PC-3 (cell line): ENCODE measurements around the gene SCGB1D1. TPM values are rescaled to one million over a fixed set of nuclear protein-coding genes. Genes with fewer than 3 reads are reported as not detected.

ENCODE experiments used
- ATAC-seq: fragments of 200-7000 bp; cut with Tn5 transposase; 2 replicates; pipeline ENCODE4 v1.9.1; 2020; ENCODE audit warnings: mild to moderate bottlenecking, moderate library complexity
- BruUV-seq: library from RNA; stranded (reverse); fragments of 400-500 nt; replicated peaks from 2 replicates; lab custom pipeline; 2021; lab: Mats Ljungman, UMichigan
- CTCF ChIA-PET: fragments of 300-600 bp; sonication (Branson Sonifier 250); formaldehyde crosslinking; loops from one replicate; lab custom pipeline; 2022; ENCODE audit warnings: antibody characterized with exemption; lab: Charles Lee
- POLR2A ChIA-PET: fragments of 300-600 bp; sonication (Branson Sonifier 250); formaldehyde crosslinking; loops from one replicate; lab custom pipeline; 2022; ENCODE audit warnings: antibody characterized with exemption; ENCODE audit not compliant: unreplicated experiment; lab: Charles Lee
- DNase-seq: peaks from one replicate; pipeline ENCODE4 v3.0.0-alpha.2; 2015
- H2AFZ ChIP-seq: fragments of 300-600 bp; sonication (generic); 2 replicates; pipeline ENCODE4 v1.6.0; 2016; ENCODE audit warnings: antibody characterized with exemption, low read length
- H3F3A ChIP-seq: fragments of 300-600 bp; sonication (generic); one replicate; pipeline ENCODE4 v1.6.0; 2017; ENCODE audit warnings: antibody characterized with exemption, low read length, control low read depth, mild to moderate bottlenecking; ENCODE audit not compliant: unreplicated experiment
- H3K27ac ChIP-seq: fragments of 300-600 bp; sonication (generic); 2 replicates; pipeline ENCODE4 v1.5.1; 2016; ENCODE audit warnings: mild to moderate bottlenecking, low read length
- H3K27me3 ChIP-seq: fragments of 300-600 bp; sonication (generic); 2 replicates; pipeline ENCODE4 v1.6.1; 2016; ENCODE audit warnings: low read length, mixed read lengths
- H3K36me3 ChIP-seq: fragments of 300-600 bp; sonication (generic); 2 replicates; pipeline ENCODE4 v1.6.1; 2016; ENCODE audit warnings: low read depth, mixed run types, low read length, mixed read lengths
- H3K4me1 ChIP-seq: fragments of 300-600 bp; sonication (generic); 2 replicates; pipeline ENCODE4 v1.5.1; 2016; ENCODE audit warnings: low read length; ENCODE audit not compliant: insufficient read depth
- H3K4me2 ChIP-seq: fragments of 300-600 bp; sonication (generic); 2 replicates; pipeline ENCODE4 v1.6.0; 2016; ENCODE audit warnings: low read length
- H3K4me3 ChIP-seq: fragments of 300-600 bp; sonication (generic); 2 replicates; pipeline ENCODE4 v1.5.1; 2016; ENCODE audit warnings: mild to moderate bottlenecking, low read length, mixed read lengths
- H3K79me2 ChIP-seq: fragments of 300-600 bp; sonication (generic); 2 replicates; pipeline ENCODE4 v1.6.1; 2017; ENCODE audit warnings: low read length, mixed read lengths
- H3K9ac ChIP-seq: fragments of 300-600 bp; sonication (generic); 2 replicates; pipeline ENCODE4 v1.6.0; 2016; ENCODE audit warnings: mild to moderate bottlenecking, low read length
- H3K9me2 ChIP-seq: fragments of 300-600 bp; sonication (generic); replicated peaks from 2 replicates; pipeline ENCODE4 v1.6.1; 2016; ENCODE audit warnings: mixed run types, low read length, mixed read lengths
- H3K9me3 ChIP-seq: fragments of 300-600 bp; sonication (generic); 2 replicates; pipeline ENCODE4 v1.6.1; 2016; ENCODE audit warnings: low read length, mixed read lengths
- H4K20me1 ChIP-seq: fragments of 300-600 bp; sonication (generic); 2 replicates; pipeline ENCODE4 v1.6.1; 2016; ENCODE audit warnings: low read length, mixed read lengths
- CTCF ChIP-seq: fragments of 300-600 bp; sonication (generic); conservative IDR thresholded peaks from 2 replicates; pipeline ENCODE4 v1.5.1; 2017; ENCODE audit warnings: antibody characterized with exemption, low read depth, mild to moderate bottlenecking, low read length
- EZH2 ChIP-seq: fragments of 300-600 bp; sonication (generic); IDR thresholded peaks from one replicate; pipeline ENCODE4 v1.6.1; 2017; ENCODE audit warnings: antibody characterized with exemption, mild to moderate bottlenecking, low read length; ENCODE audit not compliant: unreplicated experiment
- EZH2phosphoT487 ChIP-seq: fragments of 300-600 bp; sonication (generic); IDR thresholded peaks from 2 replicates; pipeline ENCODE4 v1.6.1; 2018; ENCODE audit warnings: mild to moderate bottlenecking, antibody characterized with exemption, low read length, borderline replicate concordance
- intact Hi-C: fragments of 100-400 bp; cut with micrococcal nuclease; formaldehyde crosslinking; loops from 2 replicates; pipeline ENCODE4 v1.9.0; 2023
- total RNA-seq: library from RNA; depleted of rRNA; stranded (reverse); fragments of >200 nt; gene quantifications from 2 replicates; pipeline ENCODE4 v1.2.3, GENCODE V29; 2014

The SCGB1D1 gene
- total RNA-seq, 1 experiment from 2014 or later: not detected

GRCh38 chr11:62237499-62237898 lies 47.5 kb downstream of the SCGB1D1 start:
- no peak overlapping the region for H2AFZ ChIP-seq
- H3K36me3 ChIP-seq: no peaks in the 10 kb centered on the region
- peaks cover 10% of the 10 kb centered on the region for H3K4me1 ChIP-seq
- H3K4me2 ChIP-seq: no peak overlapping the region
- ChIA-PET POLR2A (no interaction called here), CTCF (no interaction called here)
- DNase-seq (no peak), ATAC-seq (no peak)
- H3K79me2 ChIP-seq: no peaks in the 10 kb centered on the region
- H3K27ac ChIP-seq: no peak overlapping the region
- TF ChIP-seq CTCF (no peak), EZH2phosphoT487 (no peak), EZH2 (no peak)
- H3K9ac ChIP-seq: no peak overlapping the region
- H3K9me3 ChIP-seq: no peaks in the 10 kb centered on the region
- H3K4me3 ChIP-seq: no peak overlapping the region
- no peaks in the 10 kb centered on the region for H3K9me2 ChIP-seq
- H3K27me3 ChIP-seq: peaks cover 33% of the 10 kb centered on the region
- no TSS peak for BruUV-seq
- no peaks in the 10 kb centered on the region for H3F3A ChIP-seq
- intact Hi-C loops: no loop called here
- H4K20me1 ChIP-seq: no peaks in the 10 kb centered on the region

- no TSS peak for BruUV-seq
- no peaks in the 10 kb centered on the region for H4K20me1 ChIP-seq
- ChIA-PET CTCF (no interaction called here), POLR2A (no interaction called here)
- no peak overlapping the region for H3K9ac ChIP-seq
- no peak overlapping the region for H3K27ac ChIP-seq
- TF ChIP-seq EZH2: no peak
- H3K79me2 ChIP-seq: no peaks in the 10 kb centered on the region
- intact Hi-C loops: no loop called here
- peaks cover 28% of the 10 kb centered on the region for H3K27me3 ChIP-seq
- H3F3A ChIP-seq: no peaks in the 10 kb centered on the region
- H3K9me3 ChIP-seq: no peaks in the 10 kb centered on the region
- no peak for ATAC-seq
- H3K4me1 ChIP-seq: peaks cover 11% of the 10 kb centered on the region
- no peaks in the 10 kb centered on the region for H3K9me2 ChIP-seq
- H2AFZ ChIP-seq: no peak overlapping the region
- peak; percentile 30 for DNase-seq
- no peak overlapping the region for H3K4me3 ChIP-seq
- no peaks in the 10 kb centered on the region for H3K36me3 ChIP-seq
- H3K4me2 ChIP-seq: no peak overlapping the region
Observed at GRCh38 chr11:62238151-62238550, 48.1 kb downstream of the SCGB1D1 start.

- Histone ChIP-seq H2AFZ (no peak overlapping the region), H3K4me2 (no peak overlapping the region), H4K20me1 (no peaks in the 10 kb centered on the region), H3K27me3 (peaks cover 23% of the 10 kb centered on the region), H3K79me2 (no peaks in the 10 kb centered on the region), H3F3A (no peaks in the 10 kb centered on the region), H3K4me1 (peaks cover 11% of the 10 kb centered on the region), H3K9me3 (no peaks in the 10 kb centered on the region), H3K27ac (no peak overlapping the region), H3K4me3 (no peak overlapping the region), H3K9me2 (no peaks in the 10 kb centered on the region), H3K36me3 (no peaks in the 10 kb centered on the region), H3K9ac (no peak overlapping the region)
- BruUV-seq: no TSS peak
- intact Hi-C loops: no loop called here
- POLR2A ChIA-PET: no interaction called here
- no peak for TF ChIP-seq EZH2
- TF ChIP-seq CTCF: no peak
- no peak for TF ChIP-seq EZH2phosphoT487
- DNase-seq: no peak
- CTCF ChIA-PET: no interaction called here
- ATAC-seq: no peak
Observed at GRCh38 chr11:62241095-62241494, 51.1 kb downstream of the SCGB1D1 start.
